CD4-positive, alpha-beta T cell treated with Interleukin-21 for 1 hour (primary cell): ENCODE data around the gene RFTN2.
A peak's percentile ranks its signal among the peaks of the same experiment; 100 is the strongest.
"Not testable (repeated sequence)": the region's sequence is repeated elsewhere in the genome, so short reads cannot be mapped to it uniquely, and the experiment has no call there.

ENCODE experiments used
- DNase-seq: peaks from one replicate; pipeline ENCODE4 v3.0.0-alpha.2; 2020

Gene RFTN2

GRCh38 chr2:197600306-197600705, 75.1 kb downstream of the RFTN2 start:
- DNase-seq, result no peak

GRCh38 chr2:197599285-197599965, 76.0 kb downstream of the RFTN2 start:
- DNase-seq, result peak; percentile 31

- no peak for DNase-seq
Measured at GRCh38 chr2:197598450-197598849, 76.9 kb downstream of the RFTN2 start.

GRCh38 chr2:197597166-197597565, 78.2 kb downstream of the RFTN2 start:
- DNase-seq, result no peak

- no peak for DNase-seq
Measured at GRCh38 chr2:197596766-197597165, 78.6 kb downstream of the RFTN2 start.

GRCh38 chr2:197591339-197592072, 83.9 kb downstream of the RFTN2 start:
- no peak for DNase-seq

- DNase-seq, result not testable (repeated sequence)
Measured at GRCh38 chr2:197587255-197587654, 88.1 kb downstream of the RFTN2 start.

GRCh38 chr2:197580166-197580565, 95.2 kb downstream of the RFTN2 start:
- DNase-seq, result not testable (repeated sequence)

- DNase-seq, result not testable (repeated sequence)
Measured at GRCh38 chr2:197578294-197578693, 97.1 kb downstream of the RFTN2 start.

GRCh38 chr2:197577446-197577845, 97.9 kb downstream of the RFTN2 start:
- no peak for DNase-seq

GRCh38 chr2:197576631-197577030, 98.8 kb downstream of the RFTN2 start:
- no peak for DNase-seq

GRCh38 chr2:197575987-197576386, 99.4 kb downstream of the RFTN2 start:
- no peak for DNase-seq

- no peak for DNase-seq
Measured at GRCh38 chr2:197573608-197574007, 101.8 kb downstream of the RFTN2 start.

GRCh38 chr2:197571627-197572271, 103.6 kb downstream of the RFTN2 start:
- DNase-seq, result no peak

GRCh38 chr2:197560146-197560665, 115.2 kb downstream of the RFTN2 start:
- no peak for DNase-seq

GRCh38 chr2:197559681-197560080, 115.7 kb downstream of the RFTN2 start:
- no peak for DNase-seq

GRCh38 chr2:197558393-197558792, 117.0 kb downstream of the RFTN2 start:
- no peak for DNase-seq

GRCh38 chr2:197556456-197556855, 118.9 kb downstream of the RFTN2 start:
- no peak for DNase-seq

GRCh38 chr2:197555467-197555866, 119.9 kb downstream of the RFTN2 start:
- no peak for DNase-seq

GRCh38 chr2:197551260-197551659, 124.1 kb downstream of the RFTN2 start:
- DNase-seq, result not testable (repeated sequence)

- no peak for DNase-seq
Measured at GRCh38 chr2:197548582-197548981, 126.8 kb downstream of the RFTN2 start.

- no peak for DNase-seq
Measured at GRCh38 chr2:197547163-197547900, 128.1 kb downstream of the RFTN2 start.

- no peak for DNase-seq
Measured at GRCh38 chr2:197543206-197543605, 132.2 kb downstream of the RFTN2 start.
